SHP77 (cell line): ENCODE data around the gene NXT1.

Experiments used
- DNase-seq, 2 experiments: peaks; one replicate each; lab custom pipeline; 2025; lab: John Stamatoyannopoulos, UW

The NXT1 gene

DNA sequence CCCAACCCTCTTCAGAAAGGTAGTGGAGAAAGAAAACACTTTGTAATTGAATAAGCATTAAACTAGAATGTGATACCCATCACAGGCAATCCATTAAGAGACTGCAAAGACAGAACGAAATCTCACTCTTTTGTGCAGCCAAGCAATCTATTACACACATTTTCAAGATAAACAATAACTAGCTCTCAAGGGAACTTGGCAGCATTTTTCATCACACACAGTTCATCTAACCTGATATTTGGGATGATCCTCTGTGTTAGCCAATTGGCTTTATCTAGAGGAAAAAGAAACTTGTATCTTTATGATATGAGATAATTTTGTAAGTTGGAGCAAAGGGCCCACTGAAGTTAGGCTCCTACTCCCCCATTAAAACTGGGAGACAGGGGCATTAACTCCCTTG, 9.9 kb downstream of the NXT1 start:
- no peak for DNase-seq

DNA sequence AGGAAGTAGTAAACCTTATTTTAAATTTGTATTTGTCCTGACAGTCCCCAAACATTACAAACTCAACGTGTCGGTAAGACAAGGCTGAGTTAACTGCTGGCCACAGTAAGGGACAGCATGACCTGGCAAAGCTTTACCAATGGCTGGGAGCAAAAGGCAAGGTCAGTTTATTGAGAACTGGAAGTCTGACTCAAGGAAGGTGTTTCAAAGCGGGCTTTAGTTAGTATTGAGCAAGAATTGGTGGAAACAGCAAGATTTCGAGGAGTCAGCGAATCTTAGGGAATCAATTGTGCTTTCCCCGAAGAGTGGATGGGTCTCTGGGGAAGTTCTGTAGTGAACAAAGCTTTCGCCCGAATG, 10.5 kb downstream of the NXT1 start:
- peak in 1 of 2 experiments; percentile 13 for DNase-seq

DNA sequence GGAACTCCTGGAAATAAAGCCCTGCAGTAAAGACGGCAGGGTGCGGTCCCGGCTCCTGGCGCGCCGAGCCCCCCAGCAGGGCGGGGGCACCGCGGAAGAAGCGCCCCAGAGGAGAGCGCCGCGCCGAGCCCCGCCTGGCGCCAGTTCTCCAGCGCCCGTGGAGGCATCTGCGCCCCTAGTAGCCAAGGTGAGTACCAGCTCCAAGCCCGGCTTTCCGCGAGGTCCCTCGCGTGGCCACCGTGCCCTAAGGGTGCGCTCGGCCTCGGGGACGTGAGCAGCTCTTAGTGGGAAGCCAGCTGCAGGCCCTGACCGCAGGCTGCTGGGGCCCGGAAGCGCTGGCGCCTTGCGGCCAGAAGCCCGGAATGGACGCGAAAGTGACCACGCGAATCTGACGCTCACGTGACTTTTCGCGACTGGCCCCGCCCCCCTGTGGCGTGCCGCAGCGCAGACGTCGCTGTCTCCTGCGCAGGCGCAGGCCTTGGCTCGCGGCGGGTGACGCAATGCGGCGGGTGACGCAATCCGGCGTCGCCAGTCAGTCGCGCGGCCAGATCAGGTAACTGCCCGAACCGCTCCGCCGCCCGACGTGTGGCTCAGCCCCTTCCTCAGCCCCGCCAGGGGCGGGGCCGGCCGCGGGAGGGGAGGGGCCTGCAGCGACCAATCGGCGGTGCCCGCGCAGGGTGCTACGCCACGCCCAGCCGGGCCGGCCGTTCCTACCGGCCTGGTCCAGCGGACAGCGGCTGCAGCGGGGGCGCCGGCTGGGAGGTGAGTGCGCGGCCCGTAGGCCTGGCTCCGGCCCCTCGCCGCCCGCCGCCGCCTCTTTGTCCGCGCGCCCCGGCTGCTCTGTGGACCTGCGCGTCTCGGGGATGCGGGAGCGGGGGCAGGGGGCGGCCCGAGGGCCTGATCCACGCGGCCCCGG, 11.1 kb downstream of the NXT1 start, which contains the start of gene GZF1:
TSS of gene GZF1 (plus strand) at position 707 of the 916 bp plus-strand sequence. CDS start 2,202 bp downstream, outside the sequence.
- DNase-seq, result peak; percentile 97 to 98

DNA sequence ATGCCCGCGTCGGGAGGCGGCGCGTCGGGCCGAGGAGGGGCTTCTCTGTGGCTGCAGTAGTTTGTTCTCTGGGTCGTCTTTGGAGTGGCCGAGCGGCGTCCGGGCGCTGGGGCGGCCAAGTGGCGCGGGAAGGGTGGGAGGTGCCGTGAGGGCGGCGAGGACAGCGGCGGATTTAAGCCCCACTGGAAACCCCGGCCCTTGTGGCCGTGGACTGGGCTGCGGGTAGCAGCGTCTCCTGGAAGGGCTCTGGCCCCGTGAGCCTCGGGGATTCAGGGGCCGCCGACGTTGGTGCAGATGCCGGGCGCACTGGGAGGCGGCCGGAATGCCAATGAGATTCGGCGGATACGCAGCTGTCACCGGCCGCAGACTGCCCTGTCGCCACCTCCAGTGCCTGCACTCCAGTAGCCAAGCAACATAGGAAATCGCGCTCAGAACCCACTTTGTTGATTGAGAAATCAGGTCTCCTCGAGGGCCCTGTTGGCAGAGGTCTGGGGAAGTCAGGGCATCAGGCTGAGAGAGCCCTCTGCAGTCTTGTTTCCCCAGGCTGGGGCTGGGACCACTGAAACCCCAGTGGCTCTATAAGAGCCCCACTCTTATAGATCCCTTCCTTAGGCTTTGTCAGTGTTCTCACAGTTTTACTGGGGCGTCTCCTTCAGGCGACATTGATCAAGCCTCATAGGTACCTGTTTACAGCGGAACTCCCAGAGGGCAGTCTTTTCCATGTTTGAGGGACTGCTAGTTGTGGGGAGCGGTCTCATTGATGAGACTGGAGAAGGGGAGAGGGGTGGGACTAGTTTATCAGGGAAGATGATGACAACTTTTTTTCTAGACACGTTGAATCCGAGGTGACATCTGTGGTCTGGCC, 12.0 kb downstream of the NXT1 start:
- peak in 1 of 2 experiments; percentile 37 for DNase-seq

DNA sequence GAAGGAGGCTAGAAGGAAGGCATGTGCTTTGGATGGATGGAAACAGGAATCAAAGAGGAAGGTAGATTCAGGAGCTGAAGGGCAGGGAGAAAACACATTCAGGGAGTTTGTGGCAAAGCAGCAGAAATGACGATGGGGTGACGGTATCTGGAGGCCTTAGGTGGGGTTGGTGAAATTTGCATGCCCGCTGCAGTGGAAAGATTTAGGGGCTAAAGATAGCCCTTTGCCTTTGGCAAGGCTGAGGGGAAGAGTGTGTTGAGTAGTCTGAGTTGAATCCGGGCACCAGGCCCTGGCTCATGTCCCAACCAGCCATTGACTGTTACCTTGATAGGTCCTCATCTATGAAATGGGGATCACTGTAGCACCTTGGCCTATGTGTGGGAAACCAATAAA, 12.7 kb downstream of the NXT1 start:
- no peak for DNase-seq

DNA sequence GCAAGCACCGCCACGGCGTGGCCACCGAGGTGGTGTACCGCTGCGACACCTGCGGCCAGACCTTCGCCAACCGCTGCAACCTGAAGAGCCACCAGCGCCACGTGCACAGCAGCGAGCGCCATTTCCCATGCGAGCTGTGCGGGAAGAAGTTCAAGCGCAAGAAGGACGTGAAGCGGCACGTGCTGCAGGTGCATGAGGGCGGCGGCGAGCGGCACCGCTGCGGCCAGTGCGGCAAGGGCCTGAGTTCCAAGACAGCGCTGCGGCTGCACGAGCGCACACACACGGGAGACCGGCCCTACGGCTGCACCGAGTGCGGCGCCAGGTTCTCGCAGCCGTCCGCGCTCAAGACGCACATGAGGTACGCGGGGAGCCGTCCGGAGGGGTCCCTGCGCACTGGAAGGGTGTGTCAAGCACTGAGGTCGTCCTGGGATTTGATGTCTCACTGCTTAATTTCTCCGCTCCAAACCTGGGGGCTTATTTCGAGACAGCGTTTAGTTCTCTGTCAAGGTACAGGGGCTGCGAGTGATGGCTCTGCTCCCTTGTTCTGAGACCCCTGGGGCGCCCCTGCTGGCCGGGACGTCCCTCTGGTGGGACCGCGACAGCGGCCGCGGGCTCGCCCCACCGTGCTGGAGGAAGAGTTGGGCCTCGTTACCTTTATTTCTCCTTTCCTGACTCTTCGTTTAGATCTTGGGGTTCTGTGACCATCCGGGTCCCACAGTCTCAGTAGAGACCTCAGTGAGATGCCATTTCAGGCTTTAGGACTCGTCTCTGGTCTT, 15.0 kb downstream of the NXT1 start:
- no peak for DNase-seq

DNA sequence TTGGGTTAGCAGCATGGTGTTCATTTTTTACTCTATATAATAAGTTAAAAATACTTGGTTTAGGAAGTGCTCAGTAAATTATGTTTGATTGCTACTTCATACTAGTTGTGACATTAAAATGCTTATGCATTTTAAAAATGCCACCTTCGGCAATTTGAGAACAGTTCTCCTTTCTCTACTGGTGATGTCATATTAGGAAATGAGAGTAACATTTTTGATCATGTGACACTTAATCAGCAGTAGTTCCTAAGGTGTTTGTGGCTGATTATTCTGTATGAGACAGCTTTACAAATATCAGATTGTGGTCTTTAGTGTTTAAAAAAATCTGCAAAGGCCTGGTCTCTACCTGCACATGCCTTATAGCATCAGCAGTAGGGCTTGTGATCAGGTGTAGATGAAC, 15.8 kb downstream of the NXT1 start:
- no peak for DNase-seq

DNA sequence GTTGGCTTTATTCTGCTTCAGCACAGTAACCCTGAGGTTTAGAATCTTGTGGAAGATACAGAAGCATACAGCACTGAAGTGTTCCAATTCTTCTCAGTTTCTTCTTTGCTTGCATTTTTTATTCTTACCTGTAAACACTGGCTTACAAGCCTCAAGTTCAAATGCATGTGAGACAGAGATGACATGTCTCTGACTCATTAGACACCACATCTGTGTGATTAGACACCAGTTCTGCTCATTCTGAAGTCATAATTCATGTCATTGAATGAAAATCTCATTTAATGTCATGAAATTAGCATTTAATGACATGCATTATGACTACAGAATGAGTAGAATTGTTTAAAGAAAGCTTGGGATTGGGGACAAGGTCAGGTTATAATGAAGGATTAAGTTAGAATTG, 17.2 kb downstream of the NXT1 start:
- no peak for DNase-seq

DNA sequence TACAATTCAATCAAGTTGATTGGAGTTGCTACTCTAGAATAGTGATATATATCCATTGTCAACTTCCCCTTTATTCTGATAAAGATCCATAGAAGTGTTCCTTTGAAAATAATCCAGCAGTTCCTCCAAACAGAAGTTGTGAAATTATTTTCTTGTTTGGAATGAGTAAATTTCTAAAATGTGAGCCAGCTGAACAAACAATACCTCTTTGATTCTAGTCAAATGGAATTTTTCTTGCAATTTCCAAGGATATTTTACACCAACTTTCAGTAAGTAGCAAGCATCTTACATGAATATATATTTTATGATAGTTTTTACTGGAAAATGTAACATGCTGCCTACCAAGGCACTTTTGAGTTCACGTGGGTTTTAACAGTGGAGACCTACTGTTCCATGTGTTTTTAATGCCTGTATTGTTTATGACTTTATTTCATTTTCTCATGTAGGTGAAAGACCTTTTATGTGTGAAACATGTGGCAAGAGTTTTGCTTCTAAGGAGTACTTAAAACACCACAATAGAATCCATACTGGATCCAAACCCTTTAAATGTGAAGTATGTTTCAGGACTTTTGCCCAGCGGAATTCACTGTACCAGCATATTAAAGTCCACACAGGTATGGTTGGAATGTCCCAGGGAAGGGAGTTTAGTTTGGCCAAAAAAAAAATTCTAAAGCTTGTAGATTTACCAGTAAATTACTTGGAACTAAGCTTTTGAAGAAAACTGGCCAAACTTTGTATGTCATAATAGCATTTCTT, 17.9 kb downstream of the NXT1 start:
- no peak for DNase-seq

DNA sequence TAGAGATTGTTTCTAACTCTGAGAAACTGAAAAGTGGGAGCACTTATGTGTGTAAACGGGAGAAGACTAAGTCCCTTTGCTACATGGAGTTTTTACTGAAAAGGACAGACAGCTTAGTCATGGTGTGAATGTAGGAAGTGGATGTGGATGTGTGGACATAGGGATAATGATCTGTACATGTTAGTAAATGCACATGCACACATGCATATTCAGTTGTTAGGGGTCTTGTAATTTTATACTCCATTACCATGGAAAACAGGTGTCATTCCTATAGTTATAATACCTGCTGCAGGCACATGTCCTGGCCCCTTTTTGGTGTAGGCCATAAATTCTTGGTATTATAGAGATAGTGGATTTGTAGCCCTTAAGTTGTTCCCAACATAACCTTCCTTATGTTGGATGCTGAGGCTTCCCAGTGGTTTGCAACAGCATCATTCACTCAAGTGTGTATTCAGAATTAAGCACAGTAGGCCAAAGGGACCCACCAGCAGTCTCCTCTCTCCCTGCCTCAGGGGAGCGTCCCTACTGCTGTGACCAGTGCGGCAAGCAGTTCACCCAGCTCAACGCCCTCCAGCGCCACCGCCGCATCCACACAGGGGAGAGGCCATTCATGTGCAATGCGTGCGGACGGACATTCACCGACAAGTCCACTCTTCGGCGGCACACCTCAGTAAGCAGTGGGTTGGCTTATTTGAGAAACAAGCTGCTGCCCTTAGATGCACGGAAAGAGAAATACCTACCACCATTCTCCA, 18.7 kb downstream of the NXT1 start:
- no peak for DNase-seq

DNA sequence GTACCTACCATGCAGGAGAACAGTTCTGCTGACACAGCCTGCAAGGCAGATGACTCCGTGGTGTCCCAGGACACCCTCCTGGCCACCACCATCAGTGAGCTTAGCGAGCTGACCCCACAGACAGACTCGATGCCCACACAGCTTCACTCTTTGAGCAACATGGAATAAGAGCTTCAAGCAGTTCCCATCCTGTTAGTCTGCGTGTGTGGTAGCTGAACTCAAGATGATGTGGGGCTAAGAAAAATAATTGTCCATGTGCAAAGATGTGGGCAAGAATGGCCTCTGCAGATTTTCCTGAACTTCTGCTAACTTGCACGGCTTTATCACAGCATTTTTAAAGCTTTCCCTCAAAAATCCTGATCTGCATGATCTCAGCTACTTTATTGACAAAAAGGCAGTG, 19.7 kb downstream of the NXT1 start:
- no peak for DNase-seq

DNA sequence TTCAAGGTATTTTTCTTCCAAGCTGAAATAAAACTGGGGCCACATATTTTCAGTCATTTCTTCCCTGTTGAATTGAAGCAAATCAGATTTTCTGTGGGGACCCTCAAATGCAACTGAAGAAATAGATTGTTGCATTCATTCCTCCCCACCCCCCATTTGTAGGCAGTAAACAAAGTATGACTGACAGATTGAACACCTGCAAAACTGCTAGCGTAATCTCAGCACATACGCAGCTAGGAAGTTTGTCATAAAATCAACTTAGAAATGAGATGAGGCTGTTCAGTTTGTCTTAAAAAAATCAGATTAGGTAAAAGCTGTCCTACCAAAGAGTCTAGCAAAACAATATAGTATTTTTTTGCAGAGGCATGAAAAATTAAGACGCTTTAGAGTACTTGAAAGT, 20.3 kb downstream of the NXT1 start:
- DNase-seq, result no peak

DNA sequence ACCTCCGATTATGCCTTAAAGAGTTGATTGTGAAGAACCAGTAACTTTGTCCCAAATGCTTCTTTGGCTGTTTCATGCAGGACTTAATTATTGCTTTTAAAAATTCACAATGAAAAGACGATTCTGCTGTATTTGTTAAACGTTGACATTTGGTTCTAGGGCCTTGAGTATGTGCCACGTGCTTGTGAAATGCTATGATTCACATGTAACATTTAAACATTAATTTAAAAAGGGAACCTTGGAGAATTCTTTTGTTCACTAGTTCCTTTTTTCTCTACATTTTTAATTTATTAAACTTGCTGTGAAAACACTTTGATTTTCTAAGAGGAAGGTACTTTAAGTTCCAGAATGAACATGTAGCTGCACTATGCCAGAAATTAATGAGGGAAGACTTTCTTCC, 20.9 kb downstream of the NXT1 start:
- no peak for DNase-seq

DNA sequence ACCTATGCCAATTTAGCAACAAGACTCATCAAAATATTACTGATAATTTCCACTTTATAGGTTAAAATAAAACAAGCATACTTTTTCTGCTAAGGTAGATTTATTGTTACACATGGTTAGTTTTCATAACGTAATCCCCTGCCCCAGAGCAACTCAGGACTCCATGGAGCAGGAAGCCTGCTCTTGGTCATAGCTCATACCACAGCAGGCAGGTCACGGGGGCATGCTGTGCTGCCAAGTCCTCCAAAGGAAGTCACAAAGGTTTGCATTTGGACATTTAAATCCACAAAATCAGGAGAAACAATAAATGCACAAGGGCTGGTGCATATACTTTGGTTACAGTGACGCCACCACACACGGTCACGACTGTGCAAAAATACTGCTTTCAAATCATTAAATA, 23.9 kb downstream of the NXT1 start:
- no peak for DNase-seq

DNA sequence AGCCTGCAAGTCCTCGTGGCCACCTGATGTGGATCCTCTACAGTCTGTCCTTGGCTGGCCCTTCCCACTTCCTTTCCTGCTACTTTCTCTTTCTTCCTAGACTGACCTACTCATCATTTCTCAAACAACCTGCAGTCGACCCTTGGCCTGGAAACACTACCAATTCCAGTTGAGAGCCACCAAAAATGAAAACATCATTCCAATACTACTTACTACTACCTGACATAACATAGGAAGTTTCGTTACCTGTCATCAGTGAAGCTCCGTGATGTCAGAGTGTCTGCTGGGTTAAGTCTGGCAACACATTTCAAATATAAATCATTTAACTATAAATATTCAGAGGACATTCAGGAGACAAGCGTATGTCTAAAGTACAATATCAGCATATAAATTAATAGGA, 25.2 kb downstream of the NXT1 start:
- no peak for DNase-seq

DNA sequence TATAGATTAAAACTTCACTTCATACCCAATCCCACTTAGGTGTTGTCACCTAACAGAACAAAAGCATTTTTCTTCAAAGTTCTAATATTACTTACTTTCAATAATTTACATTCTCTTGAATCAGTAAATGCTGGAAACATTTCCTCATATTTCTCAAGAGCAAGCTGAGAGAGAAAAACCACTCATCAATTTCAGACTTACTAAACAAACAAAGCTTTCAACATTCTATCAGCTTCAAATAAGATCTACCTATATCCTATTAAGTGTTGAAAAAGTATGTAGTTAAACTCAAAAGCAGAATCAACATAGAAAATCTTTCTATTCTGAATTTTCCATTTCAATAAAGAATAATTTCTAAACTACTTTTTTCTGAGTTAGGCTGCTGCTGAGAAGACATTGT, 29.2 kb downstream of the NXT1 start:
- no peak for DNase-seq

DNA sequence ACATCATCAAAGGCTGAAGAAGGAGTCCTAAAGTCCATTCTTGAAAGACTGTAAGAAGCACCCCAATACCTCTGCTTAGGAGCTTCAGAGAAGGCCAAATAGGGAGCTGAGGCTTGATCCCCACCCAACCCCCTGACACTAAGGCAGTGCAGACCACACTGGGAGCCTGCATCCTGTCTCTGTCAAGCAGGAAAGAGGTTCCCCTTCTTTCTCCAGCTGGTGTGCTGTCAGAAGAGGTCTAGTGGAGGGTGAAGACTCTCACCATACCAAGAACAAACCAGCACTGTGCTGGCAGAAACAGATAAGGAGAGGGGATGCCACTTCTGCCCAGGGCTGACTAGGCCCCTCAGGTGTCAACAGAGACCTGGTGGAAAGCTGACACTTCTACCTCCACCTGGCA, 31.3 kb downstream of the NXT1 start:
- no peak for DNase-seq

DNA sequence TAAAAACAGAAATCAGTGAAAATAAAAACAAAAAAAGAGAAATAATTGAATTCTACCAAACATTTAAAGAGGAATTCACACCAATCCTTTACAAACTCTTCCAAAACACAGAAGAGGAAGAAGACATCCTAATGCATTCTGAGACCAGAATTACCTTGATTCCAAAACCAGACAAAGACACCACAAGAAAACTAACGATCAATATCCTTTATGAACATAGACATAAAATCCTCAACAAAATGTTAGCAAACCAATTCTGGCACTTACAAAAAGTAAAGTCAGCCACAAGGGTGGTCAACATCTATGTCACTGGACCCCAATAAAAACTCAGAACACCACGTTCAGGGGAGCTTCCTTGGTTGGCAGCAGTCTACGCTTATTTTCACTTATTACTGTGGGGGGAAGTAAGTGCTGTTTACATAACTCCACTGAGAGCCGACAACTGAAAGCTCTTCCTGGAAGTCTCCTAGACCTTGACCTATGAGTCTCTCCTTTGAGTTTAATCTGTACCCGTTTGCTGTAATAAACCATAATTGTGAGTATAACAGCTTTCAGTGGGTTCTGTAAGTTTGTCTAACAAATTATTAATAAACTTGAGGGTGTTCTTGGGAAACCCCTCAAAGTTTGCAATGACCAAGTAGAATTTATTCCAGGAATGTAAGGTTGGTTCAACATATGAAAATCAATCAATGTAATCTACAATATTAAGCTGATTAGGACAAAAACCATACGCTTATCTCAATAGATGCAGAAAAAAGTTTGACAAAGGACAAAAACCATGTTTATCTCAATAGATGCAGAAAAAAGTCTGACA, 35.9 kb downstream of the NXT1 start:
- DNase-seq, result no peak

DNA sequence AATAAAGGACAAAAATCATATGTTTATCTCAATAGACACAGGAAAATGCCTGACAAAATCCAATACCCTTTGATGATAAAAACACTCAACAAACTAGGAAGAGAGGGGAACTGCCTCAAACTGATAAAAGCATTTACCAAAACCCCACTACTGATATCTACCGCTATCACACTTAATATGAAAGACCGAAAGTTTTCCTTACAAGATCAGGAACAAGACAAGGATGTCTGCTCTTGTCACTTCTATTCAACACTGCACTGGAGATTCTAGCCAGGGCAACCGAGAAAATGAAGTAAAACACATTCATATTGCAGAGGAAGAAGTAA, 36.5 kb downstream of the NXT1 start:
- DNase-seq, result no peak
